Measurements from ENCODE around the gene CHRDL2.

DNA sequence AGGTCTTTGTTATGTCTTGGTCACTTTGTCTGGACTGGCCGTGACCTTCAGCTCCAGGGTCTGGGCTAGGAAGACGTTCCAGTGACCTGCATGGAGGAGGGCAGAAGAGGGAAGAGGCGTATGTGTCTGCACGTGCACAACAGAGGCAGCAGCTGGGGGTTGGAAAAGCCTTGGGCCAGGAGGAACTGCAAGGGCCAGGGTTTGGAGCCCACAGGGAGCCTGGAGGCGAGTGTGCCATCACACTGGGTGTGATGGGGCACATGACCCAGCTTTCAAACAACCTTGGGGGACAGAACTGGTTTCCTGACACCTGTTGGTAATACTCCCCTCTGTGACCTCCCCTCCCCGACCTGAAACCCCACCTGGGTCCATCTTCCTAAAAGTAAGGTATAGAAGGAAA, 34.7 kb downstream of the CHRDL2 start:
- TF ChIP-seq, protein P1, sequence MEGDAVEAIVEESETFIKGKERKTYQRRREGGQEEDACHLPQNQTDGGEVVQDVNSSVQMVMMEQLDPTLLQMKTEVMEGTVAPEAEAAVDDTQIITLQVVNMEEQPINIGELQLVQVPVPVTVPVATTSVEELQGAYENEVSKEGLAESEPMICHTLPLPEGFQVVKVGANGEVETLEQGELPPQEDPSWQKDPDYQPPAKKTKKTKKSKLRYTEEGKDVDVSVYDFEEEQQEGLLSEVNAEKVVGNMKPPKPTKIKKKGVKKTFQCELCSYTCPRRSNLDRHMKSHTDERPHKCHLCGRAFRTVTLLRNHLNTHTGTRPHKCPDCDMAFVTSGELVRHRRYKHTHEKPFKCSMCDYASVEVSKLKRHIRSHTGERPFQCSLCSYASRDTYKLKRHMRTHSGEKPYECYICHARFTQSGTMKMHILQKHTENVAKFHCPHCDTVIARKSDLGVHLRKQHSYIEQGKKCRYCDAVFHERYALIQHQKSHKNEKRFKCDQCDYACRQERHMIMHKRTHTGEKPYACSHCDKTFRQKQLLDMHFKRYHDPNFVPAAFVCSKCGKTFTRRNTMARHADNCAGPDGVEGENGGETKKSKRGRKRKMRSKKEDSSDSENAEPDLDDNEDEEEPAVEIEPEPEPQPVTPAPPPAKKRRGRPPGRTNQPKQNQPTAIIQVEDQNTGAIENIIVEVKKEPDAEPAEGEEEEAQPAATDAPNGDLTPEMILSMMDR (IDR thresholded peaks at IDR 0.05), result no peak
- TF ChIP-seq POLR2A (IDR thresholded peaks at IDR 0.05), result no peak
